Endothelial cell of umbilical vein (primary cell): Measurements from ENCODE around the gene THOC2. TPM values are rescaled to one million over a fixed set of nuclear protein-coding genes. Genes with fewer than 3 reads are reported as not detected.

Experiments used
- BruUV-seq: library from RNA; stranded (reverse); fragments of 400-500 nt; replicated peaks from 2 replicates; lab custom pipeline; 2021; lab: Mats Ljungman, UMichigan
- CTCF ChIA-PET: fragments of 300-600, 350-600 bp; sonication (Branson Sonifier 250); formaldehyde crosslinking; loops from one replicate; lab custom pipeline; 2021; ENCODE audit warnings: antibody characterized with exemption, inconsistent platforms; lab: Charles Lee
- POLR2A ChIA-PET: fragments of 300-600, 350-600 bp; sonication (Branson Sonifier 250); formaldehyde crosslinking; loops from one replicate; lab custom pipeline; 2021; ENCODE audit warnings: antibody characterized with exemption, inconsistent platforms; lab: Charles Lee
- DNase-seq: peaks from one replicate; pipeline ENCODE4 v3.0.0-alpha.2; 2011; ENCODE audit warnings: low read depth, low spot score
- FAIRE-seq: peaks from 2 replicates; lab custom pipeline; 2011; peaks lifted over from hg19 to GRCh38; lab: Jason Lieb, UNC
- H2AFZ ChIP-seq: 2 replicates; pipeline ENCODE4 v1.6.0; 2012; ENCODE audit warnings: low read depth, low read length, control low read depth, inconsistent platforms
- H3K27ac ChIP-seq: 2 replicates; pipeline ENCODE4 v1.5.1; 2011; ENCODE audit warnings: low read depth, mild to moderate bottlenecking, control low read depth, low read length, moderate library complexity; ENCODE audit not compliant: insufficient read depth
- H3K27me3 ChIP-seq, 2 experiments: 2 replicates each; pipeline versions ENCODE4 v1.6.0 to v1.6.1; 2011; ENCODE audit warnings: low read length in 2 of 2, mixed read lengths in 1 of 2; ENCODE audit not compliant: control insufficient read depth in 2 of 2, insufficient read depth in 2 of 2
- H3K36me3 ChIP-seq, 2 experiments: 2 replicates in 1 of 2; 3 replicates in 1 of 2; pipeline ENCODE4 v1.5.1; 2011; ENCODE audit warnings: low read length in 2 of 2, mild to moderate bottlenecking in 1 of 2, moderate library complexity in 1 of 2; ENCODE audit not compliant: control insufficient read depth in 2 of 2, insufficient read depth in 2 of 2; ENCODE audit errors: extremely low read depth in 1 of 2
- H3K4me1 ChIP-seq: 3 replicates; pipeline ENCODE4 v1.5.1; 2011; ENCODE audit warnings: mild to moderate bottlenecking, low read length; ENCODE audit not compliant: control insufficient read depth, insufficient read depth; ENCODE audit errors: extremely low read depth
- H3K4me2 ChIP-seq: 2 replicates; pipeline ENCODE4 v1.6.1; 2011; ENCODE audit warnings: low read length, control low read depth, mixed read lengths; ENCODE audit not compliant: insufficient read depth
- H3K4me3 ChIP-seq, 3 experiments: fragments of 200-600 bp in 1 of 3; sonication (generic), shearing (Covaris generic) in 1 of 3; replicated peaks in 1 of 3; 2 replicates each; pipeline ENCODE4 v1.5.1; 2011 to 2016; ENCODE audit warnings: control low read depth in 3 of 3, low read length in 3 of 3, mild to moderate bottlenecking in 2 of 3, inconsistent platforms in 1 of 3, low read depth in 1 of 3, moderate library complexity in 1 of 3; ENCODE audit not compliant: insufficient read depth in 1 of 3
- H3K79me2 ChIP-seq: 2 replicates; pipeline ENCODE4 v1.6.0; 2012; ENCODE audit warnings: low read length, inconsistent platforms; ENCODE audit not compliant: control insufficient read depth, insufficient read depth
- H3K9ac ChIP-seq: replicated peaks from 2 replicates; pipeline ENCODE3; 2011; ENCODE audit warnings: low read length, control low read depth; ENCODE audit not compliant: insufficient read depth; ENCODE audit errors: extremely low read depth
- H3K9me1 ChIP-seq: replicated peaks from 3 replicates; pipeline ENCODE4 v1.6.0; 2011; ENCODE audit warnings: mild to moderate bottlenecking, low read length; ENCODE audit not compliant: control insufficient read depth, insufficient read depth; ENCODE audit errors: extremely low read depth
- H3K9me3 ChIP-seq: replicated peaks from 2 replicates; pipeline ENCODE4 v1.5.1; 2012; ENCODE audit warnings: low read length, inconsistent platforms; ENCODE audit not compliant: control insufficient read depth, insufficient read depth
- H4K20me1 ChIP-seq: replicated peaks from 2 replicates; pipeline ENCODE3; 2011; ENCODE audit warnings: mild to moderate bottlenecking, low read length; ENCODE audit not compliant: control insufficient read depth, insufficient read depth; ENCODE audit errors: extremely low read depth
- CTCF ChIP-seq, 2 donors: IDR thresholded peaks; 1 replicate in 1 of 2; 2 replicates in 1 of 2; pipeline ENCODE4 v1.5.1; 2011; ENCODE audit warnings: low read length in 2 of 2, mild to moderate bottlenecking in 2 of 2, moderate library complexity in 2 of 2, control low read depth in 1 of 2, inconsistent platforms in 1 of 2, low read depth in 1 of 2; ENCODE audit not compliant: insufficient read depth in 1 of 2; ENCODE audit errors: extremely low read depth in 1 of 2
- EZH2 ChIP-seq: IDR thresholded peaks from 2 replicates; pipeline ENCODE4 v1.6.1; 2012; ENCODE audit warnings: borderline replicate concordance, low read depth, mild to moderate bottlenecking, moderate library complexity, low read length, inconsistent platforms; ENCODE audit not compliant: severe bottlenecking
- FOS ChIP-seq: IDR thresholded peaks from 2 replicates; pipeline ENCODE4 v1.6.1; 2011; ENCODE audit warnings: mild to moderate bottlenecking, low read length, moderate library complexity, borderline replicate concordance; ENCODE audit not compliant: insufficient read depth
- GATA2 ChIP-seq: IDR thresholded peaks from 2 replicates; pipeline ENCODE4 v1.7.0; 2011; ENCODE audit warnings: low read depth, mild to moderate bottlenecking, moderate library complexity, mixed read lengths, low read length; ENCODE audit not compliant: insufficient read length, insufficient read depth
- JUN ChIP-seq: IDR thresholded peaks from 2 replicates; pipeline ENCODE4 v1.6.1; 2011; ENCODE audit warnings: borderline replicate concordance, low read depth; ENCODE audit not compliant: insufficient read length, insufficient read depth
- MAX ChIP-seq: IDR thresholded peaks from 2 replicates; pipeline ENCODE4 v1.6.1; 2011; ENCODE audit not compliant: insufficient read depth, insufficient read length
- MYC ChIP-seq: IDR thresholded peaks from one replicate; pipeline ENCODE4 v1.6.1; 2011; ENCODE audit warnings: mild to moderate bottlenecking, low read depth, low read length
- POLR2A ChIP-seq: IDR thresholded peaks from 2 replicates; pipeline ENCODE4 v1.6.1; 2012; ENCODE audit warnings: low read depth, mild to moderate bottlenecking, control low read depth, low read length
- POLR2AphosphoS5 ChIP-seq: IDR thresholded peaks from 2 replicates; pipeline ENCODE4 v1.6.1; 2012; ENCODE audit warnings: low read depth, mild to moderate bottlenecking, control low read depth, low read length, moderate library complexity; ENCODE audit not compliant: insufficient read depth
- dilution Hi-C: fragments of 300-500 bp; cut with MboI; formaldehyde crosslinking; loops from one replicate; pipeline ENCODE4 v1.15.0; 2019; ENCODE audit warnings: low sequenced_read_pairs; ENCODE audit not compliant: extremely low pct_ligation_motif_present
- intact Hi-C: fragments of 100-400 bp; cut with micrococcal nuclease; formaldehyde crosslinking; loops from one replicate; pipeline ENCODE4 v1.10.0; 2022
- polyA plus RNA-seq, 4 experiments: library from polyadenylated mRNA; depleted of rRNA in 3 of 4; stranded (reverse) in 3 of 4; unstranded in 1 of 4; fragments of >200 nt; gene quantifications; 2 replicates each; pipeline versions ENCODE4 v1.2.1 to v1.2.3, GENCODE V29; 2011 to 2012; ENCODE audit warnings: missing spikeins in 1 of 4
- total RNA-seq: library from RNA; stranded (reverse); gene quantifications from 2 replicates; pipeline ENCODE4 v1.2.3, GENCODE V29; 2021

THOC2 gene
- total and polyA plus RNA-seq, 2 donors (not counting 3 experiments of a cell fraction or from before 2014, with no cell fraction given): 26.0 to 72.9 TPM

- Histone ChIP-seq H3K36me3 (no peaks in the 10 kb centered on the region), H3K9me1 (no peaks in the 10 kb centered on the region), H3K79me2 (no peaks in the 10 kb centered on the region), H3K4me2 (no peak overlapping the region), H3K9ac (no peak overlapping the region), H3K9me3 (no peaks in the 10 kb centered on the region), H3K4me3 (no peak overlapping the region), H2AFZ (no peak overlapping the region), H3K27me3 (no peaks in the 10 kb centered on the region), H4K20me1 (no peaks in the 10 kb centered on the region), H3K27ac (no peak overlapping the region), H3K4me1 (no peaks in the 10 kb centered on the region)
- intact Hi-C loops (no loop called here), dilution Hi-C loops (no loop called here)
- CTCF ChIA-PET: no interaction called here
- no TSS peak for BruUV-seq
- TF ChIP-seq POLR2A: no peak
- no peak for TF ChIP-seq MYC
- TF ChIP-seq GATA2: no peak
- TF ChIP-seq POLR2AphosphoS5: no peak
- TF ChIP-seq CTCF (IDR thresholded peaks at IDR 0.05; ENCODE audit: extremely low read depth in 1 of 2, insufficient read depth in 1 of 2, low read depth in 1 of 2, low read length in 2 of 2): no peak
- no peak for TF ChIP-seq JUN
- TF ChIP-seq EZH2: no peak
- TF ChIP-seq MAX: no peak
- TF ChIP-seq FOS: no peak
- DNase-seq (no peak), FAIRE-seq (no peak)
- POLR2A ChIA-PET: no interaction called here
Observed at GRCh38 chrX:123625477-123625876, 107.4 kb downstream of the THOC2 start.
